D721Med (cell line): Measurements from ENCODE around the gene SUB1.

Source experiments
- DNase-seq: peaks from one replicate; pipeline ENCODE4 v3.0.0; 2011; ENCODE audit warnings: low spot score; ENCODE audit not compliant: insufficient read length
- FAIRE-seq: peaks from 2 replicates; lab custom pipeline; 2011; peaks lifted over from hg19 to GRCh38; lab: Jason Lieb, UNC
- CTCF ChIP-seq: IDR thresholded peaks from 2 replicates; pipeline ENCODE4 v1.5.1; 2012; ENCODE audit warnings: mild to moderate bottlenecking, control low read depth; ENCODE audit not compliant: insufficient read depth; ENCODE audit errors: missing control alignments

SUB1 gene

GRCh38 chr5:32597041-32597629, 11.8 kb downstream of the SUB1 start:
- no peak for DNase-seq
- FAIRE-seq, result no peak
- no peak for TF ChIP-seq CTCF

GRCh38 chr5:32598260-32598937, 13.0 kb downstream of the SUB1 start:
- DNase-seq (no peak), FAIRE-seq (no peak)
- no peak for TF ChIP-seq CTCF

- no peak for TF ChIP-seq CTCF
- FAIRE-seq, result no peak
- no peak for DNase-seq
Observed at GRCh38 chr5:32598997-32599549, 13.7 kb downstream of the SUB1 start.

GRCh38 chr5:32600054-32600622, 14.8 kb downstream of the SUB1 start:
- FAIRE-seq (no peak), DNase-seq (no peak)
- no peak for TF ChIP-seq CTCF

- FAIRE-seq, result no peak
Observed at GRCh38 chr5:32601623-32602295, 16.4 kb downstream of the SUB1 start.

GRCh38 chr5:32602906-32603305, 17.5 kb downstream of the SUB1 start:
- FAIRE-seq, result no peak
- no peak for TF ChIP-seq CTCF
- no peak for DNase-seq

More at GRCh38 chr5:32601623-32602295, 16.4 kb downstream of the SUB1 start:
- no peak for DNase-seq
- TF ChIP-seq CTCF, result no peak
